SKM-1 treated with dmso at 0.1 percent for 144 hours (cell line): Measurements from ENCODE around the gene TRIOBP.

ENCODE experiments used
- DNase-seq: peaks from one replicate; lab custom pipeline; 2025; ENCODE audit not compliant: unreplicated experiment; lab: John Stamatoyannopoulos, UW

Gene TRIOBP

DNA sequence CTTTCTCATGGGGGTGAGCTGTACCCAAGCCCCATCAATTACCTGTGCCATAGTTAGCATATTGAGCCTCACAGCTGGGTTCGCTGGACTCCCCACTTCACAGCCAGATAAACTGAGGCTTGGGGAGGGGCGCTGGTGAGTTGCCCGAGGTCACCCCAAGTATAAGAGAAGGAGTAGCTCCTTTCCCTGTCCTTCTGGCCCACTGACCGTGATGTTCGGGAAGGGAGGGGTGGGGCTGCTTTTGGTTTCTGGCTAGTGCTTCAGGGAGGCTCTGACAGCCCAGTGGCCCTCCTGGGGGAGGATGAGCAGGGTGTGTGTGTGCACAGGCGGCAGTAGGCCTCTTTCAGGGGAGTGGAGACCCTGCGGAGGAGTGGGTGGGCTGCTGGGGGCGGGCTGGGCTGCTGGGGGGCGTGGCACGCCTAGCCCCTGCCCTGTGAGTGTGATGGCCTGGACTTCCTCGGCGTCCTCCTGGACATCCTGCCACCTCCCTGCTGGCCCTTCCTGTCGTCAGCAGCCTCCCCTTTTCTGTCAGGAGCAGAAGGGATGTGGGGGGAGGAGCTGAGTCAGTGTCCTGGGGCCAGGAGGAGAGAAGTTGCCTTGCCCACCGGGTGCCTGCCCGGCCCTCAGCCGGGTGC is 50.3 kb downstream of the TRIOBP start:
- DNase-seq: no peak

DNA sequence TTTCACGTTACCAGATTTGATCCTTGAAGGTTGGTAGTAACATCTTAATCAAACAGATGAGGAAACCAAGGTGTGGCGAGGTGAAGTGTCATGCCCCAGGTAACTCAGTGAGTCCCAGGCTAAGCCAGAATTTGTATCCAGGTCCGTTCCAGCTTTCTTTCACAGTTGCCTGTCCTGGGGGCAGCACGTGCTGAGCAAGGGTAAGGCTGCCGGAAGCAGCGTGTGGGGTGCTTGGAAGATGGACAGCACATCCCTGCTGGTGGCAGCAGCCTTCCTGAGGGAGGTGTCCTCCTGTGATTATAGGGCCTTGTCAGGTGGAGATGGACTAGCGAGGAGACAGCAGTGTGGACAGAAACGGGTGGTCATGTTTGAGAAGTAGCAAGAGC is 50.9 kb downstream of the TRIOBP start:
- DNase-seq: no peak

GRCh38 chr22:37748659-37749058 is 51.8 kb downstream of the TRIOBP start:
- DNase-seq: no peak

DNA sequence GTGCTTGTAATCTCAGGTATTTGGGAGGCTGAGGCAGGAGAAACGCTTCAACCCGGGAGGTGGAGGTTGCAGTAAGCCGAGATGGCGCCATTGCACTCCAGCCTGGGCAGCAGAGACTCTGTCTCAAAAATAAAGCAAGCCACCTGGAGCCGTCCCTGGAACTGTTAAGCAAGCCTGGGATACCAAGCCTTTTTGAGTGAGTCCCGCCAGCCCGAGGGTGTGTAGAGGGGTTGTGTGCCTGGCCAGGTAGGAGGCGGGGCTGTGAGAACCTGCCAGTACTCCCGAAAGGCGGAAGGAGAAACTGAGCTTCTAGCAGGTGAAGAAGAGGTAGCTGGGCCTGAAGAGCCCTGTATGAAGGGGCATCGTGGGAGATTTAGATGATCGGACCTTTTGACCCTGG is 52.4 kb downstream of the TRIOBP start:
- DNase-seq: no peak

DNA sequence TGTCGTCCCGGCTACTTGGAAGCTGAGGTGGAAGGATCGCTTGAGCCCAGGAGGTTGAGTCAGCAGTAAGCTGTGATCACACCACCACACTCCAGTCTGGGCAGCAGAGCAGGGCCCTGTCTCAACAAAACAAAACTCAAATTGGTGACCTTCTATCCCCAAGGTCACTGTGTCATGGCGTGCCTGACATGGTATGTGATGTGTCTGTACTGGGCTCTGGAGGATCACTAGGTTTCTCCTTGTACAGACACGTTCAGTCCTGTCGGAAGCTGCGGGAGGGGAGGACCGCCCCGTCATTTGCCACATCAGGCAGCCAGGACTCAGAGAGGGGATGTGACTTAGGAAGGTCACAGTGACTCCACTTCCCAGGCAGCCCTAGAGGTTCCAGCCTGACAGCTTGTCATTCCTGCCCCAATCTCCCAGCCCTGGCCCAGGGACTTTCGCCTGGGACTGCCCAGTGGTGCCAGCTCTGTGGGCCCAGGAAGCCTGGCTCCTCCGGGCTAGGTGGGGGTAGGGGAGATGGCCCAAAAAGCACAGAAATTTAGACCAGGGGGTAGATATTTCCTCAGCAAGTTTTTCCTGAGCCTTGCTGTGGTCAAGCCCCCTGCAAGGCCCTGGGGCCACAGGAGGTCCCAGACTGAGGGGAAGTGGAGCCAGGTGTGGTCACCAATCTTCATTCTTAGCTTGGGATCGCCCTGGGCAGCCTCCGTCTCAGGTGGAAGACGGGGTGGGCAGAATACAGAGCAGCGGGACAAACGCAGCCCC is 53.2 kb downstream of the TRIOBP start:
- no peak for DNase-seq

GRCh38 chr22:37750596-37751162 is 53.8 kb downstream of the TRIOBP start:
- DNase-seq: no peak

DNA sequence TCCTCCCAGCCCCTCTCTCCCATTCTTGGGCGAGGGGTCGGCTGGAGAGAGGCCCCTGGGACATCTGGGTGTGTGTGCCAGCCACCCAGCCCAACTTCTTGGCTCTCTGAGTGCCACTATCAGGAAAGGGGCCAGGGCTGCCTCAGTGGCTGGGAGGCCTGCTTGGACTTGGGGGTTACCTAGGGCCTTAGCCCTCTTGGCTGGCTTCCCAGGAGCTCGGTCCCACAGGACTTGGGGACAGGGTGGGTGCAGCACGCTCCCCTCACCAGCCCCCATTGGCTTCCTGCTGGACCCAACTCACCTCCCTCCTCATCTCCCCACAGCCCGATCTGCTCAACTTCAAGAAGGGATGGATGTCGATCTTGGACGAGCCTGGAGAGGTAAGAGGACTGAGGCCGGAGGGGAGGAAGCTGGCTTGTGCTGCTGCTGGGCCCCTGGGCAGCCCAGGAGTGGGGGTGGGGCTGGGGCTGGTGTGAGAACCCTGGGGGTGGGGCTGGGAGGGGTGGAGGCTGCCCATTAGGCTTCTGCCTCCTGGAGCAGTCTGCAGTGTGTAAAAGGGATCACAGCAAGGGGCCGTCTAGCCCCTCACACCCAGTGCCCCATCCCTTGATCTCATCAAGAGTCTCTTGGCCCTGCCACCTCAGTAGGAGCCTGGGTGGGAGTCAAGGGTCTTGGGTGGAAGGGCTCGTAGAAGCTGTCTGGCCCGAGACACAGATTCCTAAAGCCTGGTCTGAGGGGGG is 54.8 kb downstream of the TRIOBP start:
- no peak for DNase-seq

DNA sequence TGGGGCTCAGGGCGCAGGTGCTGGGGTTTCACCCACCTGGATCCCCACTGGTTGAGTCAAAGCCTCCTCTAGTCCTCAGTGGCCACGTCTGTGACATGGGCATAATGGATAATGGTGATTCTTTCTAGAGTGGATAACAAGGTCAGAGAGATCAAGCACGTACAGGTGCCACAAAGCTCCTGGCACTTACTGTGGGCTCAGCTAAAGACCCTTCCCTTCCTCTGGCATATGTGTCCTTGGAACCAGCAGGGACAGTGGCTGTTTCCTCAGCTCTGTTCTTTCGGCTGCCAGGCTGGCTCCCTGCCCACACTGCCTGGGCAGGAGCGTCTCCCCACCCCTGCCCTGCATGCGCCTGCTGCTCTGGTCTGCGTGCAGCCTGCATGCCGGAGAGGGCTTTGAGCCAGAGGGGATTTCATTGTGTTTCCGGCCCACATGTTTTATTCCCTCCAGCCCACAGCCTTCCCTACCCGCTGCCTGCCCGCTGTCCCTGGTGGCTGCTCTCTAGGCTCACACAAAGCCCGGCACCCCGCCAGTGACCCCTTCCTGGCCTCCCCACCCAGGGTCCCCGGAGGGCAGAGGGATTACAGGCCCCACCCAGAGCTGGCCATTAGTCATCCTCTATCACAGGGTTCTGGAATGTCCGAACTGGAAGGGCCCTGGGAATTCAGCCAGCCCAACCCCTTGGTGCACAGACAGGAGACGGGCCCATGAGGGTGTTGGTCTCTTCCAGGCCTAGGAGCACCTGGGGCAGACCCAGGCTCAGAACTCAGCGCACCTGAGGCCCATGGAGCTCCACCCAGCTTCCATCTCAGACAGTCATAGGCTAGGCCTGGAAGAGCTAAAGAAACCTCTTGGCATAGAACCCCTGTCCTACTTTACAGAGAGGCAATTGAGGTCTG is 55.6 kb downstream of the TRIOBP start:
- DNase-seq: no peak

GRCh38 chr22:37753746-37754145 is 56.9 kb downstream of the TRIOBP start:
- DNase-seq: no peak

DNA sequence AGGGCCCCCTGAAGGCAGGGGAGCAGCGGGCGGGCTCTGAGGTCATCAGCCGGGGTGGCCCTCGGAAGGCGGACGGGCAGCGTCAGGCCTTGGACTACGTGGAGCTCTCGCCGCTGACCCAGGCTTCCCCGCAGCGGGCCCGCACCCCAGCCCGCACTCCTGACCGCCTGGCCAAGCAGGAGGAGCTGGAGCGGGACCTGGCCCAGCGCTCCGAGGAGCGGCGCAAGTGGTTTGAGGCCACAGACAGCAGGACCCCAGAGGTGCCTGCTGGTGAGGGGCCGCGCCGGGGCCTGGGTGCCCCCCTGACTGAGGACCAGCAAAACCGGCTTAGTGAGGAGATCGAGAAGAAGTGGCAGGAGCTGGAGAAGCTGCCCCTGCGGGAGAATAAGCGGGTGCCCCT is 60.8 kb downstream of the TRIOBP start:
- no peak for DNase-seq

DNA sequence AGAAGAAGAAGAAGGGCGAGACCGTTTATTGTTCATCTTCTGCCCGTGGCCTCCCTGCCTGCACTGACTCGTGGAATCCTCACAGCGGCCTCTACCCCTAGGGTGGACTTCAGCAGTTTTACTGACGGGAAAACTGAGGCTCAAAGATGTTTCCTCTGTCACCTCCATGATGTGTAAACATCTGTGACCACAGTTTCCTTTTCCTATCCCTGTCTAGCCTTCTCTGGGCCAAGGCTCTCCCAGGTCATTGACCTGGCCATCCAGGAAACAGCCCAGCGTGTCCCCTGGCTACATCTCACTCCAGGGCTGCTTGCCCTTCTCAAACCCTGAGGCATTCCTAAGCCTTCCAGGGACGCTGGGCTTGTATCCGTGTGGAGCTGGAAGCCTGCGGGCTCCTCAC is 61.8 kb downstream of the TRIOBP start:
- no peak for DNase-seq

DNA sequence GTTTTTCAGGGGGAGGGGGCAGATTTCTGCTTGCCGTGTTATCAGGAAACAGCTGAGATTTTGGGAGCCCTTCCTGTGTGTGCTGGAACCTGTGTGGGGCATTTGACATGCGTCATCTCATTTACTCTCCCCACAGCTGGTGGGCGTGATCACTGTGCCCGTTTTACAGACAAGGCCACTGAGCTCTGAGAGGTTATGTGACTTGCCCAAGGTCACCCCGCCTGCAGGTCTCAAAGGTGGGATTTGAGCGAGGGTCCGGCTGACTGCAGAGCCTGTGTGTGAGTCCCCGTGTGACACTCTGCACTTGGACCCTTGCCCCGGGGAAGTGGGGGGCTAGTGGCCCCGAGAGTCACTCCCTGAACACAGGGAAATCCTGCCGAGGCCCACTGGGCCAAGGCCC is 62.4 kb downstream of the TRIOBP start:
- no peak for DNase-seq

GRCh38 chr22:37760152-37760551 is 63.3 kb downstream of the TRIOBP start:
- no peak for DNase-seq

DNA sequence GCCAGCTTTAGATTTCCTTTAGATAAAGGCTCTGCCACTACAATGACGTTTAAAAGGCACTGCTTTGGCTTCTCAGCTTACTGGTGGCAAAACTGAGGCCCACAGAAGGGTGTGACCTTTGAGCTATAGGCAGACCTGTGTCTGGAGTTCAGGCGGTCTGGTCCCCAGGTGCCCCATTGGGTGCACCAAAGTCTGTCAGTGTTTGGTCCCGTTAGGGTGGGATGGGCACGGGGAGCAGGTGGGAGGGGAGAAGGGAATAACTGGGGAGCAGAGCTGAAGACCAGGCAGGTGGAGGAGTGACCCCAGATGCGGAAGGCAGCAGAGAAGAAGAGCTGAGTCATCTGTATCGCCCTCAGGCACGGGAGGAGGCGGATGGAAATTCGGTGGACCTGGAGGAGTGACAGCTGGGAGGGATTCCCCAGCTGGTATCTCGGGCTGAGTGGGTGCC is 65.6 kb downstream of the TRIOBP start:
- no peak for DNase-seq

DNA sequence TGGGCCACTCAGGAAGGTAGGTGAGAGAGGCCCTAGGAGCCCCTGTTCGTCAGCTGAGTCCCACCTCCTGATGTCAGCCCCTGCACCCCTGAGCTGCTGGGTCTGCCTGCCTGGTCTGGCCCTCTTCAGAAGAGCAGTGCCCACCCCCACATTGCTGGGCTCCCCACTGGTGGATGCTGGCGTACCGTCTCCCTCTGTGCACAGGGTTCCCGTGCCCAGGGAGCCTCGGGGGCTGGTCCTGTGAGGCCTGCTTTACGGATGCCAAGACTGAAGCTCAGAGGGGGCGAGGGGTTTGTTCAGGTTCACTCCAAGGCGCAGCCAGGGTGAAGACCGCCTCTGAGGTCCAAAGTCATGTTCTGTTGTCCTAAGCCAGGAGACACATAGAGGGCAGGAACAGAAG is 66.2 kb downstream of the TRIOBP start:
- DNase-seq: no peak

DNA sequence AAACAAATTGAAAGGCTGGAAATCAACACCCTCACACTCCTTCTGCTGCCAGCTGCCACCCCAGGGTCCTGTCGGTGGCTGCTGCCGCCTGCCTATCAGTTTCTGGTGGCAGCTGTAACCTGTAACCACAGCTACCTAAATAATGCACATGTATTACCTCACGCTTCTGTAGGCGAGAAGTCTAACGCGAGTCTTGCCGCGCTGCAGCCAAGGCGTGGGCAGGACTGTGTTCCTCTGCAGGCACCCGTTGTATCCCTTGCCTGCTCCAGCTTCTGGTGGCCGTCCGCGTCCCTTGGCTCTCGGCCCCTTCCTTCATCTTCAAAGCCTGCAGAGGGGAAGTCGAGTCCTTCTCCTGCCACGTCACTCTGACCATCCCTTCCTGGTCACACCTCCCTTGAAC is 66.8 kb downstream of the TRIOBP start:
- no peak for DNase-seq

DNA sequence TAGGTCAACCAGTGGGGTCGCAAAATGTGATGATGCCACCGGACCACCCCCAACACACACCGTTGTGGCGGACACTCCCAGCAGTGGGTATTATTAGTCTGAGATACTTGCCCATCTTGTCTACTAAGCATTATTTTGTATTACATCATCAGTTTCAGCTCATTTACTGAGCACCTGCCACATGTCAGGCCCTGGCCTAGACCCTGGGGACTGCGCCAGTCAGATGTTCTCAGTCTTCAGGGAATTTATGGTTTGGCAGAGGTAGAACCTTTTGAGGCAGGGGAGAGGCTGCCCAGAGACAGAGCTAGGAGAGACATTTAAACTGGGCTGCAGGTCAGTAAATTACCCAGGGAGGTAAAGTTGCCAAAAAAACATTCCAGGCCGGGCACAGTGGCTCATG is 67.8 kb downstream of the TRIOBP start:
- DNase-seq: no peak

DNA sequence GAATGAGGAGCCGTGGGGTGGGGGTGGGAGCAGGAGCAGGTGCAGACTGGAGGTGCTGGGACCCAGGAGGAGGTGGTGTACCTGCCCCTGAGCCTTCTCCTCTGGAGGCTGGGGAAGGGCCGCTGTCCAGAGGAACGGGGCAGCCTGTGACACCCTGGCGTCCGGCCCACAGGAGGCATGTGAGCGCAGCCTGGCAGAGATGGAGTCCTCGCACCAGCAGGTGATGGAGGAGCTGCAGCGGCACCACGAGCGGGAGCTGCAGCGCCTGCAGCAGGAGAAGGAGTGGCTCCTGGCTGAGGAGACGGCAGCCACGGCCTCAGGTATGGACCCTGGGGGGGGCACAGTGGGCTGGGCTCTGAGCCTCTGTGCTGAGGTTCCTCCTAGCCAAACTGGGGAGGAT is 68.7 kb downstream of the TRIOBP start:
- no peak for DNase-seq

DNA sequence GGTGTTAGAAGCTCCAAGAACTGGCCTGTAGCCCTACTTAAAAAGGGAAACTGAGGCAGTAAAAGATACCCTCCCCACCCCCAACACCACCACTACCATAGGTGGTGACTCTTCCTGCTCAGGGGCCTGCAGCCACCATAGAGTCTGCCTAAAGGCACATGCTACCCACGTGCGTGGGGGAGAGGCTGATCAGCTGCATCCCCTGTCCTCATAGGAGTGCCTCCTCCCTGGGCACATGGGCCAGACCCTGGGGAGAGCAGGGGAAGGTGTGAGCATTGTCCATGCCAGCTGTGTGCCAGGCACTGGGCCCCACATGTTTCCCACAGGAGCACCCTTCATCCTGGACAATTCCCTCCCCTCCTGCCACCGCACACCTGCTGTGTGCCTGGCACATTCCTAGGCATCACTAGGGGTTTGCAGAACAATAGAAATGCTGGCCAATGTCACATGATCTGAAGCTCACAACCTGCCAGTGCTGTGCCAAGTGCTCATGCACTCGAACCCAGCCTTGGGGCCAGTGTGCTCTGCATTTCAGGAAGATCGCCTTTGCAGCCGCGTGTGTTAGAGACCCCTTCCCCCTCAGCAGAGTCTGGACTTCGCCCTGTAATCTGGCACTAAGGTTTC is 69.2 kb downstream of the TRIOBP start:
- no peak for DNase-seq

GRCh38 chr22:37768273-37768672 is 71.4 kb downstream of the TRIOBP start:
- no peak for DNase-seq
